ENCODE results near the gene RC3H2.

Gene RC3H2

DNA sequence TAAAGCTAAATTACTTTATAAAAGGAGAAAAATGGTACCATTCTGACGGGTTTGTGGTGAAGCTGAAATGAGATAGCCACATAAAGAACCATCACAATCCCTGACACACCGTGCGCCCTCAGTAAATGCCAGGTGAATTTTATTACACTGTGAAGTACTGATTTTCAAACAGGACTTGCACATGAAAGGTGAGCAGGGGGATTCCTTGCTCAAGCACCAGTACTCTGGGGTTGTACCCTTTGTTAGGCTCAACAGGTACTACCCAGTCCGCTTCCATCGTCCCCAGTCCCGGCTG lies 35.2 kb upstream of the RC3H2 start:
- Histone ChIP-seq H3K4me3 (ENCODE audit: low read depth, low read length) (peak overlapping the region; percentile 44), H3K36me3 (replicated peaks) (no peaks in the 10 kb centered on the region), H3K27me3 (replicated peaks) (no peaks in the 10 kb centered on the region), H3K27ac (no peak overlapping the region)
- in situ Hi-C loops (cut with HindIII; ENCODE audit: low pct_ligation_motif_present, low sequenced_read_pairs), result no loop called here
- no peak for DNase-seq
- TF ChIP-seq, protein P1, sequence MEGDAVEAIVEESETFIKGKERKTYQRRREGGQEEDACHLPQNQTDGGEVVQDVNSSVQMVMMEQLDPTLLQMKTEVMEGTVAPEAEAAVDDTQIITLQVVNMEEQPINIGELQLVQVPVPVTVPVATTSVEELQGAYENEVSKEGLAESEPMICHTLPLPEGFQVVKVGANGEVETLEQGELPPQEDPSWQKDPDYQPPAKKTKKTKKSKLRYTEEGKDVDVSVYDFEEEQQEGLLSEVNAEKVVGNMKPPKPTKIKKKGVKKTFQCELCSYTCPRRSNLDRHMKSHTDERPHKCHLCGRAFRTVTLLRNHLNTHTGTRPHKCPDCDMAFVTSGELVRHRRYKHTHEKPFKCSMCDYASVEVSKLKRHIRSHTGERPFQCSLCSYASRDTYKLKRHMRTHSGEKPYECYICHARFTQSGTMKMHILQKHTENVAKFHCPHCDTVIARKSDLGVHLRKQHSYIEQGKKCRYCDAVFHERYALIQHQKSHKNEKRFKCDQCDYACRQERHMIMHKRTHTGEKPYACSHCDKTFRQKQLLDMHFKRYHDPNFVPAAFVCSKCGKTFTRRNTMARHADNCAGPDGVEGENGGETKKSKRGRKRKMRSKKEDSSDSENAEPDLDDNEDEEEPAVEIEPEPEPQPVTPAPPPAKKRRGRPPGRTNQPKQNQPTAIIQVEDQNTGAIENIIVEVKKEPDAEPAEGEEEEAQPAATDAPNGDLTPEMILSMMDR (IDR thresholded peaks at IDR 0.05; ENCODE audit: low read depth, low read length, missing control alignments), result no peak

GRCh38 chr9:122939601-122940000 lies 34.4 kb upstream of the RC3H2 start:
- no peak overlapping the region for H3K4me3 ChIP-seq (ENCODE audit: low read depth, low read length)
- in situ Hi-C loops (cut with HindIII; ENCODE audit: low pct_ligation_motif_present, low sequenced_read_pairs), result no loop called here
- TF ChIP-seq, protein P1 (IDR thresholded peaks at IDR 0.05; ENCODE audit: low read depth, low read length, missing control alignments), result no peak
- H3K36me3 ChIP-seq (replicated peaks), result no peaks in the 10 kb centered on the region
- H3K27me3 ChIP-seq (replicated peaks), result no peaks in the 10 kb centered on the region
- no peak overlapping the region for H3K27ac ChIP-seq
- no peak for DNase-seq

DNA sequence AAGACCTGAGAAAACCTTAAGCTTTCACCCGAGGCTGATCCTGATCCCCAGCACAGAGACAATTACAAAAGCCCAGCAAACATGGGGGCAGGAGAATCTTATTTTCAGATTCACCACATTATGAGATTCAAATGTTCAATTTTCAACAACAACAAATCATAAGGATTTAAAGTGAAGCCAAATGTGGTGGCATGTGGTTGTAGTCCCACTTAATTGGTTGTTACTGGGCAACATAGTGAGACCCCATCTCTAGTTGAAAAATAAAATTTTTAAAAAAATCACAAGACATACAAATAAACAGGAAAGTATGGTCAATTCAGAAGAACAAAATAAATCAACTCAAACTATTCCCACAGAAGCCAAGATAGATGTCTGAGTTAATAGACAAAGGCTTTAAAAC lies 31.7 kb upstream of the RC3H2 start:
- no peak overlapping the region for H3K27ac ChIP-seq

GRCh38 chr9:122936464-122936863 lies 31.3 kb upstream of the RC3H2 start:
- no peak overlapping the region for H3K4me3 ChIP-seq (ENCODE audit: low read depth, low read length)
- no peak overlapping the region for H3K27ac ChIP-seq
- no peaks in the 10 kb centered on the region for H3K27me3 ChIP-seq (replicated peaks)
- no peaks in the 10 kb centered on the region for H3K36me3 ChIP-seq (replicated peaks)
- in situ Hi-C loops (cut with HindIII; ENCODE audit: low pct_ligation_motif_present, low sequenced_read_pairs), result no loop called here
- TF ChIP-seq, protein P1 (IDR thresholded peaks at IDR 0.05; ENCODE audit: low read depth, low read length, missing control alignments), result no peak
- no peak for DNase-seq

More for the DNA sequence above, 31.7 kb upstream of the RC3H2 start:
- in situ Hi-C loops (cut with HindIII; ENCODE audit: low pct_ligation_motif_present, low sequenced_read_pairs), result no loop called here
- Histone ChIP-seq H3K27me3 (replicated peaks) (no peaks in the 10 kb centered on the region), H3K4me3 (ENCODE audit: low read depth, low read length) (no peak overlapping the region), H3K36me3 (replicated peaks) (no peaks in the 10 kb centered on the region)
- TF ChIP-seq, protein P1 (IDR thresholded peaks at IDR 0.05; ENCODE audit: low read depth, low read length, missing control alignments), result no peak
- no peak for DNase-seq

GRCh38 chr9:122931226-122932121 lies 26.3 kb upstream of the RC3H2 start, which contains the start of gene ZBTB26:
TSS of gene ZBTB26 (minus strand) at chr9:122931512. CDS start at chr9:122919934, 11,578 bp downstream.
- Histone ChIP-seq H3K27ac (peak within 1 kb of the TSS; percentile 82), H3K4me3 (ENCODE audit: low read depth, low read length) (peak within 1 kb of the TSS; percentile 87), H3K36me3 (replicated peaks) (no peaks in the 10 kb centered on the region), H3K27me3 (replicated peaks) (no peaks in the 10 kb centered on the region)
- DNase-seq, result peak; percentile 89
- in situ Hi-C loops (cut with HindIII; ENCODE audit: low pct_ligation_motif_present, low sequenced_read_pairs), result no loop called here
- TF ChIP-seq, protein P1 (IDR thresholded peaks at IDR 0.05; ENCODE audit: low read depth, low read length, missing control alignments), result no peak

Measured in brain microvascular endothelial cell (primary cell).